ENCODE results near the gene ZFAND3.
A peak's percentile ranks its signal among the peaks of the same experiment; 100 is the strongest.

ZFAND3 gene

GRCh38 chr6:37798436-37799262, 20.9 kb upstream of the ZFAND3 start:
- DNase-seq (ENCODE audit: low spot score), result no peak

DNA sequence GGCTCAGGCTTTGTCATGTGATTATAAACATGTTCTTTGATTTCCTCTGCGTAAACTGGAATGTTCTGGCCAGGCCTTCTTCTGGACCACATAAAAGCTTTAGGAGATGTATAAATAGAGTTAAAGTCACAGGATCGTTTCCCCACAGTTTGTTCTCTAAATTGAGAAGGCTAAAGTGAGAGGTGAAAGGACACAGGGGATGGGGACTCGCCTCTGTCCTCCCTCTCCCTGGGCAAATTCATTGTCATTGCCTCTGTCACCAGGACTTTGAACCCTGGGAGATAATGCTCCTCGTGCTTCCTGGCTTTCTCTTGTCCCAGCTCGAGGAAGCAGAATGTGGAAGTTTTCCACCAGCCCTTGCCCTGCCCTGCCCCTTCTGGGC, 20.3 kb upstream of the ZFAND3 start:
- DNase-seq (ENCODE audit: low spot score), result no peak

DNA sequence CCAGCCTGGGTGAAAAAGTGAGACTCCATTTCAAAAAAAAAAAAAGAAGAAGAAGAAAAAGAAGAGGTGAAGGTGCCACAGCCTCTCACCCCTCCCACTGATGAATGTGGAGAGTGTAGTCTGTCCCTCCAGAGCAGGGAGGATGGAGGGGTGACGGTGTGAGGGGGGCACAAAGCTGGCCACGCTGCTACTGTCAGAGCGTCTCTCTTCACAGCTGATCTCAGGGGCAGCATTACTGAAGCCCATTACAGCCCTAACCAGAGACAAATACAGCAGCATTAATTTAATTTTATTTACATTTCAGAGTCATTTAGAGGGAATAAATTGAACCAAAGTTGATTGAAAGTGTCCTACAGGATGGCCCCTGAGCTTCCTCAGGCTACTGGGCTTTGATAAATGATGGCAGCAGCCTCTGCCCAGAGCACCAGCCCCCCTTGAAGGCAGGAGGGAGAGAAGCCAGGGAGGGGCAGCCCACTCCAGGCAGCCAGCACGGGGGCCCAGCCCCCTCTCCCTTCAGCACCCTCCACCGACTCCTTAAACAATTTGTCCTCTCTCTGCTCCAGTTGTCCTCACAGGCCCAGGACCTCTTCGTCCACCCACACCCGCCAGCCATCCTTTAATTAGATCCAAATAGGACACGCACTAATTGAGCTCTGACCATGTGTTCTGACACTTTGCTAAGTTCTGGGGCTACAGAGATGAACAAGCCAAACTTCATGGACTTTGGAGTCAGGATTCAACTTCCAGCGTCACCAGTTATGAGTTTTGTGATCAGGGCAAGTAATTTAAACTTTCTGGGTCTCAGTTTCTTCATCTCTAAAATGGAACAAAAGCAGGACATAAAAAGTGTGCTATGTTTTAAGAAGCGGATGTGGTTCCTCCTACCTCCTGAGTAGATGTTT, 18.6 kb upstream of the ZFAND3 start:
- DNase-seq (ENCODE audit: low spot score), result no peak

DNA sequence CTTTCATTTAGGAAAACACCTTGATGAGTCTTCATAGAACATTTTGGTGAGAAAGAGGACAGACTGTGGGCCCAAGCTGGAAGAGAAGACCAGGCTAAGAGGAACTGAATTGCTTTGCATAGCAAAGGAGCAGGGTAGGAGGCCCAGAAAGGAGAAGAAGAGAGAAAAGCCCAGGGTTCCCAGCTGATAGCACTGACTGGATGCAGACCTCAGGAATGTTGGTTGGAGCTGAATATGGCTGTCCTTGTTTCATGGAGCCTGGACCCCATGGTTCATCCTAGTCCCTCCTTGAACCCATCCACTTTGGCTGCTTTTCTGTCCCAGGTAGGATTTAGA, 18.0 kb upstream of the ZFAND3 start:
- DNase-seq (ENCODE audit: low spot score), result no peak

DNA sequence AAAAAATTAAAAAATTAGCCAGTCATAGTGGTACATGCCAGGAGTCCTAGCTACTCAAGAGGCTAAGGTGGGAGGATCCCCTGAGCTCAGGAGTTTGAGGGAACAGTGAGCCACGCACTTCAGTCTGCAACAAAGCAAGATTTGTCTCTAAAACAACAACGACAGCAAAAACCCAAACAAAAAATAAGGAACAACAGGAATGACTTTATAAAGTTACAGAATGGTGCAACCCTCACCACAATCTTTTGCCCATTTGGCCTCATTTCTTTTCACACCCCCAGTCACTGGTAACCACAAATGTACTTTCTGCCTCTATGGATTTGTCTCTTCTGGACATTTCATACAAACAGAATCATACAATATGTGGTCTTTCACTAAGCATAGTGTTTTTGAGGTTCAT, 16.7 kb upstream of the ZFAND3 start:
- DNase-seq (ENCODE audit: low spot score), result no peak

- no peak for DNase-seq (ENCODE audit: low spot score)
Measured at GRCh38 chr6:37804586-37804985, 14.9 kb upstream of the ZFAND3 start.

GRCh38 chr6:37806213-37806612, 13.3 kb upstream of the ZFAND3 start:
- DNase-seq (ENCODE audit: low spot score), result no peak

- DNase-seq (ENCODE audit: low spot score), result no peak
Measured at GRCh38 chr6:37807656-37808055, 11.9 kb upstream of the ZFAND3 start.

- no peak for DNase-seq (ENCODE audit: low spot score)
Measured at GRCh38 chr6:37809197-37809543, 10.4 kb upstream of the ZFAND3 start.

GRCh38 chr6:37812841-37813240, 6.7 kb upstream of the ZFAND3 start:
- DNase-seq (ENCODE audit: low spot score), result no peak

- DNase-seq (ENCODE audit: low spot score), result no peak
Measured at GRCh38 chr6:37814374-37814773, 5.2 kb upstream of the ZFAND3 start.

GRCh38 chr6:37816599-37817375, 2.7 kb upstream of the ZFAND3 start:
- no peak for DNase-seq (ENCODE audit: low spot score)

DNA sequence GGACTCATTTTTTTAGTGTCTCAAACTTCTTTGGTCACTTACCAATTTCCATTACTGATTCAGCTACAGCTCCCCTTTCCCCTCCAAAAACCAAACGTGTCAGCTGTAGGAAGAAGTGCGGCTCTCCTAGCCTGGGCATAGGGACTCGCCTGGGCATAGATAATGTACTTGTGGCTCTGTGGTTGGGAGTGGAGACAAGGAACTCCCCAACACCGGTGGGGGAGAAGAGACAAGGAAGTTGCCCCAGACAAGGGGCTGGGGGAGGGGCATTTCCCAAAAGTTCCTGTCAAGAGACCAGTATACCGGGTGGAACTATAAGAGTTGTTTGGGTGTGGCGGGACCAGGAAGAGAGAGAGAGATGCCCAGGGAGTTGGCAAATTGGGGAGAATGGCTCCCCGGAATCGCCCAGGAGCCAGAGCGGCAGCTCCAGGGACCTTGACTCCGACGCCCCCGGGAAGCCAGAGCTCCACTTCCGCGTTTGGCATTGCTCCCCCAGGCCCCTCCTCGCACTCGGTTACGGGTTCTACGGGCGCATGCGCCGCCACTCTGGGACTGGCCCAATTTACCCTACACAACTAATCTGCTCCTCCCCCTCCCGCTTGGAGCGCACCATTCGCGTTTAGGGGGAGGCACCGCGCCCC, 871 bp upstream of the ZFAND3 start:
- DNase-seq (ENCODE audit: low spot score), result peak; percentile 96

DNA sequence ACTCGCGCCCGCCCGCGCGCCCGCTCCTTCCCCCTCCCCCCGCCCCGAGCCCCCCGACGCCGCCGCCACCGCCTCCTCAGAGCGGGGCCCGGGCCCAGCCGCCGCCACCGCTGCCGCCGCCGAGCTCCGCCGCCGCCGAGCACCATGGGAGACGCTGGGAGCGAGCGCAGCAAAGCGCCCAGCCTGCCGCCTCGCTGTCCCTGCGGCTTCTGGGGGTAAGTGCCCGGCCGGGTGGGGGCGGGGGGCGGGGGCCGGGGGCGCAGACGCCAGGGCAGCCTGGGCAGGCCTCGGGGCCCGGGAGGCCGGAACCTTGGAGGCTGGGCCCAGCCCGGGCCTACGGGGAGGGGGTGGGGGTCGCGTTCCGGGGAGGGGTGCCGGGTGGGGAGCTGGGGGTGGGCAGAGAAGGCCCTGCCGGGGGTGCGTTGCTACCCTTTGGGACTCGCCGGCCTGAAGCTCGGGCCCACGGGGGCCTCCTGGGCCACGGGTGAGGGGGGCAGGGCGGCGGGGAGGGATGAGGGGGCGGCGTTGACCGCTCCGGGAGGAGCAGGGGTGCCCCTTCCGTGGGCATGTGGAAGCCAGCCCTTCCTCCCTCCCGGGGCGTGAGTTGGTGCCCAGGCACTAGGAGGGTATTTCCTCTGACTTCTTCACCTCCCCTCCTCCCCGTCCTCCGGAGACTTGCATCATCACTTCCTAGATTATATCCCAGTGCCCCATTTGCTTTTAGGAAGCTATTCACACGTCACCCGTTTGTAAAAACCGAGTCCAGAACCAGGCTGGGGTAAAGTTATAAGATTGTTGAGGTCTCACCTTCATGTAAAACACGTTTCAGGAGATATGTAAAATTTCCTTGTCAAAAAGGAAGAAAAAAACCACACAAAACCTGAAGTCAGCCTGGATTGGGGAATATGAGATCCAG, 533 bp downstream of the ZFAND3 start:
- DNase-seq (ENCODE audit: low spot score), result peak; percentile 33

DNA sequence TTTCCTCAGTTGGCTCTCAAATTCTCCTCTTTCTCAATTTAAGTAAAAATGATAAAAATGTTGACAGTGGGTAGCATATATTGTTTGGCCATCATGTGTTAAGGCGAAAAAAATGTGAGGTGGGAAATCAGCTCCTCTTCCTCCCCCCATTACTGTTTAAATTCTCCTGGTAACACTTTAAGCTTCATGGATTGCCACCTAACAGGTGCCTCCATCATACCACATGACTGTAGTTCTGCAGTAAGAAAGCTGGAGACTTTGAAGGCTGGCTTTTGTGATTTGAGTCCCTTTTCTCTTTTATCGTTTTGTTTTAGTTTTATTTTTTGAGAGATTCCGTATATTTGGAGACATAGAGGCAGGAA, 1.2 kb downstream of the ZFAND3 start:
- no peak for DNase-seq (ENCODE audit: low spot score)

DNA sequence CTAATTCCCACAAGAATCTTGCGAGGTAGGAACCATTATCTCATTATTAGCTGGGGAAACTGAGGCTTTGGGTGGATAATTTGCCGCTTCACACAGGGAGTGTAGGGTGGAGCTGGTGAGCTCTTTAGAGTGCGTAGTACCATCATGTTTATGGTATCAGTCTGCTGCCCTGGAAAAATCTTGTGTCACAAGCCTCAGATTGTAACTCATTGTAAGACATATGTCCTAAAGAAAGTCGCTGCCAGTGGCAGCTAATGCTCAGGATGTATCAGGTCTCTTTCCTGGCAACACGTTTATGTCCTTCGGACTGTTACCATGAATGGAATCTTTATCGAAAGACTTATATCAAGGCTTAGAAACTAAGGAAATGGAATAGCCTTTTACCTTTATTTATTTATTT, 1.9 kb downstream of the ZFAND3 start:
- no peak for DNase-seq (ENCODE audit: low spot score)

DNA sequence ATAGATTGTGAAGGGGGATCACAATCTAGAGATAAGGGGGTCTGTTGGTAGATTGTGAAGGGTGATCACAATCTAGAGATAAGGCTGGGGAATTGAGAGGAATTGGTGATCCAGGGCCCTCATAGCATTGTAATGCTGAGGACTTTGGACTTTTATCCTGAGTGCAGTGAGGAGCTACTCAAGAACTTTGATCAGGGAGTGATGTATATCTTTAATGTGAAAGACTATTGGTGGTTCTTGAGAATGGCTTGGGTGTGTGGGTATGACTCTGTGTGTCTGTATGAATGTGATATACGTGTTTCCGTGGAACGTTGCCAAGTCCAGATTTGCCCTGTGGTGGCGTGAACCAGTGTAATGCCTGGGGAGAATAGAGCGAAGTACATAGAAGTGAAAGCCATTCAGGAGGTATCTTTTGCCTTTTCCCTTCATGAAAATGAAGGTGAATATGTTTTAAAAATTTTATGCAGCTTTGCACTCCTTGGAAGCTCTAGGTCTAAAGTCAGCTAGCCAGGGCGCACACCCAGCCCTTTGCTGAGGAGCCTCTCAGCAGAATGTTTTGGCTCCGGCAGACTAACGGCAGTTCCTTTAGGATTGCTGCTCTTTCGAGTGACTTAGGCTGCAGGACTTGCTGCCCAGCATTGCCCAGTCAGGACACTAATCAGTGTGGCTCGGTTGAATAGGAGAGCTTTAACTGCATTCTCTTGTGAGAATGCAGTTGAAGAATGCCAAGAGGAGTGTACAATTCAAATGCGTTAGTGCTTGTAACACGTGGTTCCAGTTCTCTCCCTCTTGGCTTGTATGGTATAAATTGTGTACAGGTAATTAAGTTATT, 3.5 kb downstream of the ZFAND3 start:
- DNase-seq (ENCODE audit: low spot score), result peak; percentile 26

DNA sequence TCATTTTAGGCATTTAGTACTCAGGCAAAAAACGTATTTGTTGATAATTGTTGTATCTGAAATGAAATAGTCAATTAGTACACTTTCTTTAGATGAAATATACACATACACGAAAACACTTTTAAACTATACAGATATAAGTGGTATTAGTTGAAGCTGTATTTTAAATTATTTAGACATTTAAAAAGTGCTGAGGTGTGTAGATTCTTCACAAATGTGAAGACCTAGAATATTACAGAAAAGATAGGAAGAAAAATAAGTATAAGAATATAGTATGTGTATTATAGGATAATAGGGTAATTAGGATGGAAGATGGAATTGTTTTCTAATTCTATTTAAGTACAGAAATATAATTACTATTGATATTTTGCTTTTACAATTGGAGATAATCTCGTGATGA, 4.6 kb downstream of the ZFAND3 start:
- DNase-seq (ENCODE audit: low spot score), result no peak

- no peak for DNase-seq (ENCODE audit: low spot score)
Measured at GRCh38 chr6:37826188-37826587, 6.7 kb downstream of the ZFAND3 start.

DNA sequence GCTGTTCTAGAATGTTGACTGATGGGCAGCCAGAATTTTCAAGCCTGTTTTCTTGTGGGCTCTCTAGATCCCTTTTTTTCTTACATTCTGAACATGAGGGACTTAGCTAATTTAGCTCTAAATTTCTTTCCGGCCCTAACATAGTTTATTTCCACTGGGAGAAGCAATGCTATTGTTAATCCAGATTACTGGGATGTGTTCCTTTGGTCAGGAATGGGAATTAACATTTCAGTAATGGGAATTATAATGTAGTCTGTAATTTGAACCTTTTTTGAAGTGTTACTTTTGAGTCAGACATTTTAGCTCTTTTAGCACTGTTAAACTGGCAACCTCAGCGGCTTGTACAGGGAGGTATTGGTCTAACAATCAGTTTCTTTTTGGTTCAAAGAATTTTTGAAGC, 7.5 kb downstream of the ZFAND3 start:
- no peak for DNase-seq (ENCODE audit: low spot score)
